CD4-positive, alpha-beta memory T cell (primary cell): Measurements from ENCODE around the gene RPRML. TPM values are rescaled to one million over a fixed set of nuclear protein-coding genes. Genes with fewer than 3 reads are reported as not detected.
A peak's percentile ranks its signal among the peaks of the same experiment; 100 is the strongest.

Source experiments
- CTCF ChIA-PET: fragments of 350-600 bp; sonication (Branson Sonifier 250); formaldehyde crosslinking; loops from one replicate; lab custom pipeline; 2021; ENCODE audit warnings: inconsistent platforms; ENCODE audit not compliant: partially characterized antibody; lab: Charles Lee
- POLR2A ChIA-PET: fragments of 350-600 bp; sonication (Branson Sonifier 250); formaldehyde crosslinking; loops from one replicate; lab custom pipeline; 2021; ENCODE audit not compliant: partially characterized antibody; lab: Charles Lee
- DNase-seq, 5 donors: peaks; one replicate each; pipeline versions ENCODE4 v3.0.0 to v3.0.0-alpha.2; 2020 to 2022; ENCODE audit warnings: mixed read lengths in 1 of 5
- H3K27ac ChIP-seq: one replicate; pipeline ENCODE4 v1.7.0; 2013; ENCODE audit warnings: low read depth, low read length
- H3K27me3 ChIP-seq: 2 replicates; pipeline ENCODE4 v1.7.0; 2013; ENCODE audit warnings: mild to moderate bottlenecking, low read length, moderate library complexity; ENCODE audit not compliant: insufficient read depth
- H3K36me3 ChIP-seq: 2 replicates; pipeline ENCODE4 v1.7.0; 2013; ENCODE audit warnings: mild to moderate bottlenecking, low read length, moderate library complexity; ENCODE audit not compliant: insufficient read depth
- H3K4me1 ChIP-seq: 2 replicates; pipeline ENCODE4 v1.7.0; 2013; ENCODE audit warnings: mild to moderate bottlenecking, low read length, moderate library complexity; ENCODE audit not compliant: insufficient read depth
- H3K4me3 ChIP-seq, 2 donors: one replicate each; pipeline ENCODE4 v1.7.0; 2013; ENCODE audit warnings: low read length in 2 of 2, mild to moderate bottlenecking in 1 of 2
- H3K9me3 ChIP-seq, 2 donors: one replicate each; pipeline ENCODE4 v1.7.0; 2013; ENCODE audit warnings: low read length in 2 of 2, control low read depth in 1 of 2; ENCODE audit not compliant: control insufficient read depth in 1 of 2
- H3K27ac Mint-ChIP-seq, 7 donors: one replicate each; pipeline ENCODE4 v1.8.0; 2020 to 2021; ENCODE audit warnings: mixed read lengths in 7 of 7, mild to moderate bottlenecking in 6 of 7, inconsistent platforms in 3 of 7, moderate library complexity in 3 of 7
- H3K27me3 Mint-ChIP-seq, 2 donors: one replicate each; pipeline ENCODE4 v1.8.0; 2020 to 2021; ENCODE audit warnings: mixed read lengths in 2 of 2
- H3K36me3 Mint-ChIP-seq, 2 donors: one replicate each; pipeline ENCODE4 v1.8.0; 2020 to 2021; ENCODE audit warnings: mixed read lengths in 2 of 2, inconsistent platforms in 1 of 2, mild to moderate bottlenecking in 1 of 2
- H3K4me1 Mint-ChIP-seq, 4 donors: one replicate each; pipeline ENCODE4 v1.8.0; 2020 to 2021; ENCODE audit warnings: mixed read lengths in 4 of 4, mild to moderate bottlenecking in 1 of 4
- H3K4me3 Mint-ChIP-seq, 8 donors: one replicate each; pipeline ENCODE4 v1.8.0; 2020 to 2021; ENCODE audit warnings: mixed read lengths in 8 of 8, mild to moderate bottlenecking in 7 of 8, moderate library complexity in 6 of 8, inconsistent platforms in 3 of 8
- H3K9me3 Mint-ChIP-seq, 8 donors: one replicate each; pipeline ENCODE4 v1.8.0; 2020 to 2021; ENCODE audit warnings: mixed read lengths in 8 of 8, mild to moderate bottlenecking in 5 of 8, inconsistent platforms in 3 of 8, moderate library complexity in 1 of 8
- intact Hi-C: fragments of 100-400 bp; cut with micrococcal nuclease; formaldehyde crosslinking; loops from one replicate; pipeline ENCODE4 v1.15.1; 2023
- polyA plus RNA-seq, 2 donors: library from polyadenylated mRNA; unstranded; fragments of 300-500 nt; fragmentation: Illumina TruSeq; gene quantifications; one replicate each; pipeline ENCODE4 v1.2.3, GENCODE V29; 2021
- total RNA-seq, 2 experiments: library from RNA; stranded (reverse); gene quantifications; one replicate each; pipeline ENCODE4 v1.2.3, GENCODE V29; 2021

The RPRML gene
- total and polyA plus RNA-seq, 4 experiments from 2014 or later = not detected

GRCh38 chr17:46984341-46984740, 5.3 kb upstream of the RPRML start:
- peaks cover under 1% of the 10 kb centered on the region for H3K4me1 ChIP-seq
- peaks cover 2% of the 10 kb centered on the region for H3K27me3 ChIP-seq
- H3K27ac Mint-ChIP-seq = no peak overlapping the region
- ChIA-PET POLR2A (no interaction called here), CTCF (no interaction called here)
- peaks cover 0 to 9% of the 10 kb centered on the region in 2 donors for H3K36me3 Mint-ChIP-seq
- H3K27ac ChIP-seq = no peak overlapping the region
- no peaks in the 10 kb centered on the region for H3K9me3 ChIP-seq
- H3K36me3 ChIP-seq = no peaks in the 10 kb centered on the region
- peaks cover 0 to 4% (median 3%) of the 10 kb centered on the region in 4 donors for H3K4me1 Mint-ChIP-seq
- intact Hi-C loops = no loop called here
- H3K9me3 Mint-ChIP-seq = no peaks in the 10 kb centered on the region
- H3K4me3 ChIP-seq = no peak overlapping the region
- H3K4me3 Mint-ChIP-seq = no peak overlapping the region
- DNase-seq = no peak
- peaks cover 13 to 32% of the 10 kb centered on the region in 2 donors for H3K27me3 Mint-ChIP-seq

- Histone ChIP-seq H3K27ac (no peak overlapping the region), H3K9me3 (no peaks in the 10 kb centered on the region), H3K4me3 (no peak overlapping the region), H3K4me1 (peaks cover 6% of the 10 kb centered on the region), H3K27me3 (peaks cover 5% of the 10 kb centered on the region), H3K36me3 (no peaks in the 10 kb centered on the region)
- peaks cover 0 to 4% (median 3%) of the 10 kb centered on the region in 4 donors for H3K4me1 Mint-ChIP-seq
- H3K27me3 Mint-ChIP-seq = peaks cover 13 to 31% of the 10 kb centered on the region in 2 donors
- ChIA-PET POLR2A (no interaction called here), CTCF (no interaction called here)
- DNase-seq = no peak
- peaks cover 0 to 8% of the 10 kb centered on the region in 2 donors for H3K36me3 Mint-ChIP-seq
- intact Hi-C loops = no loop called here
- no peak overlapping the region for H3K4me3 Mint-ChIP-seq
- no peaks in the 10 kb centered on the region for H3K9me3 Mint-ChIP-seq
- H3K27ac Mint-ChIP-seq = no peak overlapping the region
Measured at GRCh38 chr17:46983782-46984181, 4.7 kb upstream of the RPRML start.

- Mint-ChIP-seq H3K9me3 (peaks cover 0 to 1% (median 0%) of the 10 kb centered on the region in 8 donors), H3K4me3 (no peak overlapping the region), H3K27me3 (peaks cover 21 to 33% of the 10 kb centered on the region in 2 donors), H3K4me1 (peaks cover 6 to 12% (median 7%) of the 10 kb centered on the region in 4 donors), H3K36me3 (peaks cover 0 to 8% of the 10 kb centered on the region in 2 donors), H3K27ac (peak overlapping the region in 1 of 7 donors; percentile 29)
- ChIA-PET POLR2A (interaction anchor here (0.8 kb wide), 1 partner anchor 23 kb away, joined by 3 read pairs; no protein-coding TSS in a partner anchor), CTCF (no interaction called here)
- Histone ChIP-seq H3K9me3 (no peaks in the 10 kb centered on the region), H3K27ac (no peak overlapping the region), H3K4me1 (peaks cover 12% of the 10 kb centered on the region), H3K27me3 (peaks cover 12% of the 10 kb centered on the region), H3K4me3 (no peak overlapping the region), H3K36me3 (no peaks in the 10 kb centered on the region)
- no peak for DNase-seq
- intact Hi-C loops = no loop called here
Measured at GRCh38 chr17:46982577-46982976, 3.5 kb upstream of the RPRML start.

GRCh38 chr17:46978489-46979146, 435 bp downstream of the RPRML start:
- Mint-ChIP-seq H3K27ac (no peak overlapping the region), H3K4me1 (peaks cover 6 to 12% (median 7%) of the 10 kb centered on the region in 4 donors), H3K27me3 (peaks cover 37 to 47% of the 10 kb centered on the region in 2 donors), H3K9me3 (peaks cover 0 to 1% (median 0%) of the 10 kb centered on the region in 8 donors), H3K36me3 (peaks cover 4 to 22% of the 10 kb centered on the region in 2 donors), H3K4me3 (peak overlapping the region in 7 of 8 donors; percentile 27 to 84 (median 72))
- ChIA-PET CTCF (interaction anchor here (1.2 to 1.5 kb wide), 2 partner anchors 12 to 37 kb away, joined by 3 to 4 read pairs; no protein-coding TSS in a partner anchor), POLR2A (no interaction called here)
- Histone ChIP-seq H3K9me3 (no peaks in the 10 kb centered on the region), H3K27ac (no peak overlapping the region), H3K4me3 (peak overlapping the region in 1 of 2 donors; percentile 54), H3K4me1 (peaks cover 12% of the 10 kb centered on the region), H3K36me3 (no peaks in the 10 kb centered on the region), H3K27me3 (peaks cover 21% of the 10 kb centered on the region)
- intact Hi-C loops = no loop called here
- DNase-seq = peak in 1 of 5 donors; percentile 3

GRCh38 chr17:46977750-46978488, 1.1 kb downstream of the RPRML start:
- Histone ChIP-seq H3K27me3 (peaks cover 21% of the 10 kb centered on the region), H3K36me3 (no peaks in the 10 kb centered on the region), H3K9me3 (no peaks in the 10 kb centered on the region), H3K4me1 (peaks cover 12% of the 10 kb centered on the region), H3K4me3 (peak overlapping the region in 1 of 2 donors; percentile 54), H3K27ac (no peak overlapping the region)
- Mint-ChIP-seq H3K9me3 (peaks cover 0 to 1% (median 0%) of the 10 kb centered on the region in 8 donors), H3K27me3 (peaks cover 37 to 47% of the 10 kb centered on the region in 2 donors), H3K27ac (peak overlapping the region in 1 of 7 donors; percentile 20), H3K36me3 (peaks cover 4 to 22% of the 10 kb centered on the region in 2 donors), H3K4me3 (peak overlapping the region; percentile 78 to 90 (median 84)), H3K4me1 (peaks cover 6 to 12% (median 7%) of the 10 kb centered on the region in 4 donors)
- POLR2A ChIA-PET = no interaction called here
- intact Hi-C loops = no loop called here
- DNase-seq = no peak
- CTCF ChIA-PET = interaction anchor here (1.2 to 1.5 kb wide), 2 partner anchors 12 to 36 kb away, joined by 3 to 4 read pairs; no protein-coding TSS in a partner anchor

GRCh38 chr17:46977348-46977747, 1.7 kb downstream of the RPRML start:
- Mint-ChIP-seq H3K36me3 (peaks cover 4 to 22% of the 10 kb centered on the region in 2 donors), H3K4me1 (peaks cover 6 to 12% (median 7%) of the 10 kb centered on the region in 4 donors), H3K27ac (no peak overlapping the region), H3K4me3 (peak overlapping the region in 6 of 8 donors; percentile 21 to 90 (median 84)), H3K9me3 (peaks cover 0 to 1% (median 0%) of the 10 kb centered on the region in 8 donors), H3K27me3 (peaks cover 33 to 41% of the 10 kb centered on the region in 2 donors)
- intact Hi-C loops = no loop called here
- Histone ChIP-seq H3K4me1 (peaks cover 12% of the 10 kb centered on the region), H3K27me3 (peaks cover 21% of the 10 kb centered on the region), H3K36me3 (no peaks in the 10 kb centered on the region), H3K4me3 (no peak overlapping the region), H3K9me3 (no peaks in the 10 kb centered on the region), H3K27ac (no peak overlapping the region)
- CTCF ChIA-PET = interaction anchor here (1.2 to 1.5 kb wide), 2 partner anchors 11 to 36 kb away, joined by 3 to 4 read pairs; no protein-coding TSS in a partner anchor
- DNase-seq = no peak
- POLR2A ChIA-PET = no interaction called here
